ENCODE results near the gene C6orf132. TPM values are rescaled to one million over a fixed set of nuclear protein-coding genes. Genes with fewer than 3 reads are reported as not detected.

The C6orf132 gene
- total and polyA plus RNA-seq, 7 donors: 0.08 to 0.34 (median 0.13) TPM

DNA sequence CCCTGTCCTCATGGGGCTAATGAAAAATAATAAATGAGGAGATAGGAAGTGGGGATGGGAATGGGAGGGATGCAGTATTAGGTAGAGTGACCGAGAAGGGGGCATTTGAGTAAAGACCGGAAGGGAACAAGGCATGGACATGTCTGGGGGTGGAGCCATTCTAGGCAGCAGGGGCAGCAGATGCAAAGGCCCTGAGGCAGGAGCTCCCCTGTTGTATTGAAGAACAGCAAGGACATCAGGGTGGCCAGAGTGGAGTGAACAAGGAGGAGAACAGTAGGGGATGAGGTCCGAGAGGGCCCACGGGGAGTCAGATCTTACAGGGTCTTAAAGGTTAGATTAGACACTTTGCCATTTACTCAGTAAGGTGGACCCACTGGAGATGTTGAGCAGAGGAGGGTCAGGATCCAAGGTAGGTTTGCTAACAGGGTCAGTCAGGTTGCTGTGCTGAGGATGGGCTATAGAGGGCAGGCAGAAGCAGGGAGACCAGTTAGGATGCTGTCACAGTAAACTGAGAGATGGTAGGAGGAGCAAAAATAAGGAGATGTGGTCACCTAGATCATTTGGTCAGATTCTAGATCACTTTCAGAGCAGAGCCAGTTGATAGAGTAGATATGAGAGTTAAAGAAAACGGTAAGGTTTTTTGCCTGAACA, 73.4 kb downstream of the C6orf132 start:
- H3K36me3 ChIP-seq (ENCODE audit: insufficient read depth in 1 of 2, low read depth in 1 of 2): peaks cover 2 to 96% of the 10 kb centered on the region in 2 donors

GRCh38 chr6:42068173-42068572, 74.2 kb downstream of the C6orf132 start:
- no peaks in the 10 kb centered on the region for H3K27me3 ChIP-seq (ENCODE audit: insufficient read depth in 3 of 3, low read length in 2 of 3)
- H3K27ac ChIP-seq: no peak overlapping the region
- intact Hi-C loops (cut with DNase I): no loop called here
- no peak overlapping the region for H3K4me3 ChIP-seq
- no peaks in the 10 kb centered on the region for H3K4me1 ChIP-seq
- no peak for DNase-seq
- 93 to 95% (median 95%) methylated on average over 7 of the region's 7 CpGs for WGBS, 3 donors
- no peak for ATAC-seq
- no peaks in the 10 kb centered on the region for H3K9me3 ChIP-seq
- peaks cover 2 to 96% of the 10 kb centered on the region in 2 donors for H3K36me3 ChIP-seq (ENCODE audit: insufficient read depth in 1 of 2, low read depth in 1 of 2)
- TF ChIP-seq, protein P1, sequence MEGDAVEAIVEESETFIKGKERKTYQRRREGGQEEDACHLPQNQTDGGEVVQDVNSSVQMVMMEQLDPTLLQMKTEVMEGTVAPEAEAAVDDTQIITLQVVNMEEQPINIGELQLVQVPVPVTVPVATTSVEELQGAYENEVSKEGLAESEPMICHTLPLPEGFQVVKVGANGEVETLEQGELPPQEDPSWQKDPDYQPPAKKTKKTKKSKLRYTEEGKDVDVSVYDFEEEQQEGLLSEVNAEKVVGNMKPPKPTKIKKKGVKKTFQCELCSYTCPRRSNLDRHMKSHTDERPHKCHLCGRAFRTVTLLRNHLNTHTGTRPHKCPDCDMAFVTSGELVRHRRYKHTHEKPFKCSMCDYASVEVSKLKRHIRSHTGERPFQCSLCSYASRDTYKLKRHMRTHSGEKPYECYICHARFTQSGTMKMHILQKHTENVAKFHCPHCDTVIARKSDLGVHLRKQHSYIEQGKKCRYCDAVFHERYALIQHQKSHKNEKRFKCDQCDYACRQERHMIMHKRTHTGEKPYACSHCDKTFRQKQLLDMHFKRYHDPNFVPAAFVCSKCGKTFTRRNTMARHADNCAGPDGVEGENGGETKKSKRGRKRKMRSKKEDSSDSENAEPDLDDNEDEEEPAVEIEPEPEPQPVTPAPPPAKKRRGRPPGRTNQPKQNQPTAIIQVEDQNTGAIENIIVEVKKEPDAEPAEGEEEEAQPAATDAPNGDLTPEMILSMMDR (IDR thresholded peaks at IDR 0.05): no peak

More for the DNA sequence above, 73.4 kb downstream of the C6orf132 start:
- TF ChIP-seq, protein P1 (IDR thresholded peaks at IDR 0.05): no peak
- Histone ChIP-seq H3K27ac (no peak overlapping the region), H3K27me3 (ENCODE audit: insufficient read depth in 3 of 3, low read length in 2 of 3) (no peaks in the 10 kb centered on the region), H3K4me1 (no peaks in the 10 kb centered on the region), H3K4me3 (no peak overlapping the region), H3K9me3 (no peaks in the 10 kb centered on the region)
- no peak for DNase-seq
- intact Hi-C loops (cut with DNase I): no loop called here
- ATAC-seq: no peak
- 95 to 97% (median 96%) methylated on average over 5 of the region's 5 CpGs for WGBS, 3 donors

DNA sequence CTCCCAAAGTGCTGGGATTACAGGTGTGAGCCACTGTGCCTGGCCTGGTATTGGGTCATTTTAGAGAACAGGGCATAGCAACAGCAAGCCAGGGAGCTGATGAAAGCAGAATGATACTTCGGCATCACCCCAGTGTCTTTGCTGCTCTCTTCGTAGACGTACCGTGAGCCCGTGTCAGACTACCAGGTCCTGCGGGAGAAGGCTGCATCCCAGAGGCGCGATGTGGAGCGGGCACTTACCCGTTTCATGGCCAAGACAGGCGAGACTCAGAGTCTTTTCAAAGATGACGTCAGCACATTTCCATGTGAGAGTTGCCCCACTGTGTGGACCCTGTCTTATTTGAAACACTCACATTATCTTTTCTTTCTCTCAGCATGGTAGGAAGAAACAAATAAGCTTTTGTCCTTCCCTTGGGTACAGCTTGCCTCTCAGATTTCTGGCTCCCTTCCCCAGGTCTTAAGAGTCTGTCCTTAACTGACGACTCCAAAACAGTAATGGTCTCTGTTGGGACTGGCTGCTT, 76.2 kb downstream of the C6orf132 start:
- DNase-seq (no peak), ATAC-seq (no peak)
- WGBS, 3 donors: 91 to 94% (median 91%) methylated on average over 13 of the region's 13 CpGs
- TF ChIP-seq, protein P1 (IDR thresholded peaks at IDR 0.05): no peak
- Histone ChIP-seq H3K27ac (no peak overlapping the region), H3K36me3 (ENCODE audit: insufficient read depth in 1 of 2, low read depth in 1 of 2) (peaks cover 2 to 96% of the 10 kb centered on the region in 2 donors), H3K9me3 (no peaks in the 10 kb centered on the region), H3K4me1 (no peaks in the 10 kb centered on the region), H3K4me3 (no peak overlapping the region), H3K27me3 (ENCODE audit: insufficient read depth in 3 of 3, low read length in 2 of 3) (no peaks in the 10 kb centered on the region)
- intact Hi-C loops (cut with DNase I): no loop called here

- no peak for ATAC-seq
- Histone ChIP-seq H3K36me3 (ENCODE audit: insufficient read depth in 1 of 2, low read depth in 1 of 2) (peaks cover 8 to 100% of the 10 kb centered on the region in 2 donors), H3K4me1 (no peaks in the 10 kb centered on the region), H3K4me3 (no peak overlapping the region), H3K27me3 (ENCODE audit: insufficient read depth in 3 of 3, low read length in 2 of 3) (no peaks in the 10 kb centered on the region), H3K9me3 (no peaks in the 10 kb centered on the region), H3K27ac (no peak overlapping the region)
- 93 to 96% (median 94%) methylated on average over 5 of the region's 5 CpGs for WGBS, 3 donors
- intact Hi-C loops (cut with DNase I): no loop called here
- no peak for DNase-seq
- TF ChIP-seq, protein P1 (IDR thresholded peaks at IDR 0.05): no peak
Observed at GRCh38 chr6:42059743-42060142, 82.7 kb downstream of the C6orf132 start.

DNA sequence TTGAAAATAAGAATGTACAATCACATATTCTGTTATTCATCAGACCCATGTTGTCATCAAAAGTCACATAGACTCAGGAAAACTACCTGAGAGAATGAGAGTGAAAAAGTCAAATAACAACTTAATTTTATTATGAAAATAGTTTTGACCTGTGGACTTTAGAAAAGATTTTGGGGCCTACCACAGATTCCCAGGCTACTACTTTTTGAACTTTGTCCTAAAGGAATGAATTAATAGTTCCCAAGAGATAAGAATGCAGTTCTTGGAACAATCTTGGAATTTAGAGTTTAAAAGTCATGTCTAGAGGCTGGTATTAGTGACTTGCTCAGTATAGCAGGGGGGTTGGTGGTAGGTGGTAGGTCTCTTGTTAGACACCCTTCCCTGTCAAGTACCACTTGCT, 88.8 kb downstream of the C6orf132 start:
- H3K9me3 ChIP-seq: no peaks in the 10 kb centered on the region
- H3K4me3 ChIP-seq: no peak overlapping the region
- no peak for DNase-seq
- H3K4me1 ChIP-seq: peaks cover 14% of the 10 kb centered on the region
- ATAC-seq: no peak
- H3K36me3 ChIP-seq (ENCODE audit: insufficient read depth in 1 of 2, low read depth in 1 of 2): peaks cover 3 to 74% of the 10 kb centered on the region in 2 donors
- no peak overlapping the region for H3K27ac ChIP-seq
- intact Hi-C loops (cut with DNase I): no loop called here
- TF ChIP-seq, protein P1 (IDR thresholded peaks at IDR 0.05): no peak
- peaks cover 0 to 12% (median 2%) of the 10 kb centered on the region in 3 donors for H3K27me3 ChIP-seq (ENCODE audit: insufficient read depth in 3 of 3, low read length in 2 of 3)

Data from psoas muscle (tissue), 8 donors.